Activated naive CD4-positive, alpha-beta T cell treated with anti-CD3 and anti-CD28 coated beads, Interleukin-2, amount 10 ng/mL, durations not matched to agents 7 days and 5 days (primary cell): ENCODE data around the gene ETV3.

Experiments used
- CTCF ChIA-PET: fragments of 350-600 bp; sonication (Branson Sonifier 250); formaldehyde crosslinking; loops from one replicate; lab custom pipeline; 2021; ENCODE audit warnings: antibody characterized with exemption; lab: Charles Lee
- DNase-seq: peaks from one replicate; pipeline ENCODE4 v3.0.0-alpha.2; 2020
- H3K27ac Mint-ChIP-seq: one replicate; pipeline ENCODE4 v1.8.0; 2021; ENCODE audit warnings: mild to moderate bottlenecking, moderate library complexity, mixed read lengths
- H3K27me3 Mint-ChIP-seq: one replicate; pipeline ENCODE4 v1.8.0; 2021; ENCODE audit warnings: mild to moderate bottlenecking, mixed read lengths
- H3K36me3 Mint-ChIP-seq: one replicate; pipeline ENCODE4 v1.8.0; 2021; ENCODE audit warnings: mixed read lengths
- H3K4me1 Mint-ChIP-seq: one replicate; pipeline ENCODE4 v1.8.0; 2021; ENCODE audit warnings: mixed read lengths
- H3K4me3 Mint-ChIP-seq: one replicate; pipeline ENCODE4 v1.8.0; 2021; ENCODE audit warnings: mild to moderate bottlenecking, moderate library complexity, mixed read lengths
- H3K9me3 Mint-ChIP-seq: one replicate; pipeline ENCODE4 v1.8.0; 2021; ENCODE audit warnings: mixed read lengths

ETV3 gene

DNA sequence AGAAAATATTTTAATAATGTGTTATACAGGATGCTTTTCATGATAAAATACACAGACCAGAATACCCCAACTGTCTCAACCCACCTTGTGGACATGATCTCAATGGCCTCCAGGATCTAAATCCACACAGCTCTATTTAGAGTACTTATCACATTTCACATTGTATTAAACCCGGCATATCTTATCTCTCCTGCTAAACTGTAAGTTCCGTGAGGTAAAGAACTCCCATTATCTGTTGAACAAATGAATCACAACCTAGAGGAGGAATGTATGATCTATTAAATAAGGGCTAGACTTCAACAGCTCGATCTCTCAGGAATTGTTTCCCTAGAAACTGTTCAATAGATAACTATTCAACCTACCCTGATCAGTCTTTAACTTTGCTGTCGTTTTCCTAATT lies 6.9 kb downstream of the ETV3 start:
- peaks cover 66% of the 10 kb centered on the region for H3K4me1 Mint-ChIP-seq
- H3K9me3 Mint-ChIP-seq: no peaks in the 10 kb centered on the region
- no peak for DNase-seq
- no peaks in the 10 kb centered on the region for H3K27me3 Mint-ChIP-seq
- H3K36me3 Mint-ChIP-seq: peaks cover 84% of the 10 kb centered on the region
- no peak overlapping the region for H3K27ac Mint-ChIP-seq
- no peak overlapping the region for H3K4me3 Mint-ChIP-seq
- CTCF ChIA-PET: interaction anchor here (1.4 to 4.0 kb wide), 2 partner anchors 25 to 41 kb away, joined by 6 to 16 read pairs; no protein-coding TSS in a partner anchor

- Mint-ChIP-seq H3K27me3 (no peaks in the 10 kb centered on the region), H3K4me1 (peaks cover 33% of the 10 kb centered on the region), H3K4me3 (no peak overlapping the region), H3K9me3 (no peaks in the 10 kb centered on the region), H3K27ac (no peak overlapping the region), H3K36me3 (peaks cover 65% of the 10 kb centered on the region)
- no peak for DNase-seq
- CTCF ChIA-PET: interaction anchor here (1.3 to 1.6 kb wide), 4 partner anchors 9 to 32 kb away, joined by 3 to 6 read pairs (median 5); no protein-coding TSS in a partner anchor
Observed at GRCh38 chr1:157124855-157125254, 13.3 kb downstream of the ETV3 start.

DNA sequence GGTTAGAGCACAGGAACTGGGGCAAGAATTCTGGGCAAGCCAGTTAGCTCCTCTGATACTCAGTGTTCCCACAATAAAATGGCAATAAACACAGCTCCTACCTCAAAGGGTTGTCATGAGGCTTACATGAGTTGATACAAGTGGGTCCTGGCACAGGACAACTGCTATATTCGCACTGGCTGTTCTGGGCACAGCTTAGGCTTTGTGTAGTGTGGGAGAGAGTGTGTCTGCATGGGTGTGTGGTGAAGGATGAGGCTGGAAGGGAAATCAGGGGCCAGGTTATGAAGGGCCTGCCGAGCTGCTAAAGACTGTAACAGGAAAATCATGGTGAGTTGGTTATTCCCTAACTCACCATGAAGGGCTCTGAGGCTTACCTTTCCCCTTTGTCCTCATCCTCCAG lies 18.7 kb downstream of the ETV3 start:
- Mint-ChIP-seq H3K4me1 (peaks cover 29% of the 10 kb centered on the region), H3K36me3 (peaks cover 26% of the 10 kb centered on the region), H3K9me3 (no peaks in the 10 kb centered on the region), H3K27ac (no peak overlapping the region), H3K27me3 (peaks cover 11% of the 10 kb centered on the region), H3K4me3 (no peak overlapping the region)
- no peak for DNase-seq
- CTCF ChIA-PET: no interaction called here

DNA sequence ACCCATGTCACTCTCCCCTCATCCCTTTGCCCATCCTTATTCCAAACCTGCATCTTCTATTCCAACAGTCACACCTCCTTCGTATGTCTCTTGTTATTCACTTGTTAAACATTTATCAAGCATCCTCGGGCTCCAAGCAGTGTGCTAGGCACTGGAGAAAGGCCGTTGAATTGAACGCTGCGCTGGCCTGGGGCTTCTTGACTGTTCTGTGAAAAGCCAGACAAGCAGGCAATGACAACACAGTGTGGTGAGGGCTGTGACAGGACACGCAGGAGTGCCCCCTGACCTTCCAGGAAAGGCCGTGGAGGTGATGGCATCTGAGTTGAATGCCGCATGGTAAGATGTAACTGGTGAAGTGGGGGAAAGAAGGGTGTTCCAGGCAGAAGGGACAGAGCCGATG lies 19.2 kb downstream of the ETV3 start:
- H3K27me3 Mint-ChIP-seq: peaks cover 15% of the 10 kb centered on the region
- no peak overlapping the region for H3K27ac Mint-ChIP-seq
- peaks cover 21% of the 10 kb centered on the region for H3K36me3 Mint-ChIP-seq
- no peak overlapping the region for H3K4me3 Mint-ChIP-seq
- DNase-seq: no peak
- H3K9me3 Mint-ChIP-seq: no peaks in the 10 kb centered on the region
- CTCF ChIA-PET: no interaction called here
- peaks cover 25% of the 10 kb centered on the region for H3K4me1 Mint-ChIP-seq

GRCh38 chr1:157117527-157118057 lies 20.6 kb downstream of the ETV3 start:
- Mint-ChIP-seq H3K4me3 (no peak overlapping the region), H3K36me3 (peaks cover 8% of the 10 kb centered on the region), H3K4me1 (peaks cover 18% of the 10 kb centered on the region), H3K27ac (peak overlapping the region; percentile 71), H3K9me3 (no peaks in the 10 kb centered on the region), H3K27me3 (peaks cover 29% of the 10 kb centered on the region)
- no peak for DNase-seq
- CTCF ChIA-PET: no interaction called here

DNA sequence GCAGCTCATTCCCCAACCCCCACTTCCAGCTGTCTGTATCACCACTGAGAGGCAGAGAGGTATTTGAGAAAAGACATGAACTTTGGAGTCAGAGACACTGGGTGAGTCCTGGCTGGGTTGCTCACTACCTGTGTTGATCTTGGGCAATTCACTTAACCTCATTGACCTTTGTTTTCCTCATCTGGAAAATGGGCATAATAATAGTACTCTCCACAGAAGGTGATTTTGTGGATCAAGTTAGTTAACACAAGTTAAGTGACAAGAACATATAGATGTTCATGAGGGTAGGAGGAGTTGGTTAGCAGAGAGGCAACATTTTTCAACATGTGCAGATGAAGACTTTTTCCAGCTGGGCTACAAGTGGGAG lies 21.5 kb downstream of the ETV3 start:
- Mint-ChIP-seq H3K4me3 (no peak overlapping the region), H3K36me3 (peaks cover 6% of the 10 kb centered on the region), H3K27ac (no peak overlapping the region), H3K9me3 (no peaks in the 10 kb centered on the region), H3K4me1 (peaks cover 16% of the 10 kb centered on the region), H3K27me3 (peaks cover 38% of the 10 kb centered on the region)
- DNase-seq: no peak
- CTCF ChIA-PET: no interaction called here

DNA sequence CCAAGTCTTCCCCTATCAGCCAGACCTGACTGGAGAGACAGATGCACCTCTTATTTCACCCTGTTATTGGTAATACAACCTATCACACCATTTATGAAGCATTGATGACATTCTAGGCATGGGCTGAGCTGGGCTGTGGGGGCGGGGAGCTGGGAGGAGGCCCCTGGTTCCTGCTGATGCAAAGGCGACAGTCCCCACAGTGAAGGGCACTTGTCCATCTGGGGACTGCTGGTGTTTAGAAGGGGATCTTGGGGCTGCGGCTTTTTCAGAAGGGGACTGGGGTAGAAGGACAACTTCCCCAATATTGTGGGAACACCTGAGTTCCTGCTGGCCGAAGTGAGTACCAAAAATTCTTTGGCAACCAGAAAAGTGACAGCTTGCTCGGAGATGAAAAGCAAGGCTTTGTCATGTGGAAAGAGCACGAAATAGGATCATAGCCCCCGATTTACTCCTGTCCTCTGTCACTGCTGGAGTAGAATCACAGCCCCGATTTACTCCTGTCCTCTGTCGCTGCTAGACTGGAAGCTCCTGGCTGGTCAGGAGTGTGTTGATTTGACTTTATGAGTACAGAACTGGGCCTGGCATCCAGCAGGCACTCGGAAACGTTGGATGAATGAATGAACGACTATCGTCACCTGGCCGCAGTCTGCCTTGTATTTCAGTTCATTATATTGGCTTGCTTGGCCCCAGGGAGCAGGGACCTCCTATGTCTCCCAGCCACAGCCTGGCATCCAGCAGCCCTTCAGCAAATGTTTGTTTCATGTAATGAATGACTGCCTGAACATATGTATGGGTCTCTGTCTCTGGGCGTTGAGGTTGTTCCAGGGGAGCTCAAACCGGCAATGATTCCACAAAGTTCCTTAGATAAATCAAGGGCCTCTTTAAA lies 22.1 kb downstream of the ETV3 start:
- H3K4me3 Mint-ChIP-seq: no peak overlapping the region
- H3K27ac Mint-ChIP-seq: no peak overlapping the region
- peaks cover 44% of the 10 kb centered on the region for H3K27me3 Mint-ChIP-seq
- H3K9me3 Mint-ChIP-seq: no peaks in the 10 kb centered on the region
- DNase-seq: no peak
- peaks cover 4% of the 10 kb centered on the region for H3K36me3 Mint-ChIP-seq
- CTCF ChIA-PET: no interaction called here
- peaks cover 16% of the 10 kb centered on the region for H3K4me1 Mint-ChIP-seq

DNA sequence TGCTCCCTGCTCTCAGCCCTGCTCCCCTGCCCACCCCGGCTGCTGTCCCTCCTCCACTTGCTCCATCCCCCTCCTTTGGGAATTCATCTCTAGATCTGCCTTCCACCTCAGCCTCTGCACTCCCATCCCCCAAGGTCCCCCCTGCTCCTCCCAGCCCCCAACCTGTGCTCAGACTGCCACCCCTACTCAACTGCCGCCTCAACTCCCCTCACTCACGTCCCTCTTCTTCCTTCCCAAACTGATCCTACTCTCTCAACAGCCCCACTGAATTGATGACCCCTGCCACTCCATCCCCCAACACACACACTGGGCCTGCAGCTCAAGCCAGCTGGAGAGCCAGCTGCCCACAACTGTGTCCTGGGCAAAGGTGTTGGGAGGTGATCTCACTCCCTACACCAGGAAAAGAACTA lies 22.8 kb downstream of the ETV3 start:
- peaks cover 4% of the 10 kb centered on the region for H3K36me3 Mint-ChIP-seq
- no peak for DNase-seq
- H3K4me1 Mint-ChIP-seq: peaks cover 16% of the 10 kb centered on the region
- no peaks in the 10 kb centered on the region for H3K9me3 Mint-ChIP-seq
- no peak overlapping the region for H3K27ac Mint-ChIP-seq
- no peak overlapping the region for H3K4me3 Mint-ChIP-seq
- CTCF ChIA-PET: interaction anchor here (0.7 to 1.2 kb wide), 2 partner anchors 10 to 19 kb away, joined by 3 read pairs; no protein-coding TSS in a partner anchor
- H3K27me3 Mint-ChIP-seq: peaks cover 51% of the 10 kb centered on the region

GRCh38 chr1:157114183-157115121 lies 23.7 kb downstream of the ETV3 start:
- no peak for DNase-seq
- H3K4me3 Mint-ChIP-seq: no peak overlapping the region
- no peak overlapping the region for H3K27ac Mint-ChIP-seq
- peaks cover 16% of the 10 kb centered on the region for H3K4me1 Mint-ChIP-seq
- CTCF ChIA-PET: interaction anchor here (0.7 to 1.4 kb wide), 3 partner anchors 9 to 25 kb away, joined by 3 to 4 read pairs (median 3); no protein-coding TSS in a partner anchor
- no peaks in the 10 kb centered on the region for H3K9me3 Mint-ChIP-seq
- H3K27me3 Mint-ChIP-seq: peaks cover 59% of the 10 kb centered on the region
- no peaks in the 10 kb centered on the region for H3K36me3 Mint-ChIP-seq

GRCh38 chr1:157113631-157114030 lies 24.6 kb downstream of the ETV3 start:
- H3K4me3 Mint-ChIP-seq: no peak overlapping the region
- peaks cover 67% of the 10 kb centered on the region for H3K27me3 Mint-ChIP-seq
- no peaks in the 10 kb centered on the region for H3K9me3 Mint-ChIP-seq
- peaks cover 16% of the 10 kb centered on the region for H3K4me1 Mint-ChIP-seq
- no peak overlapping the region for H3K27ac Mint-ChIP-seq
- H3K36me3 Mint-ChIP-seq: no peaks in the 10 kb centered on the region
- no peak for DNase-seq
- CTCF ChIA-PET: interaction anchor here (1.4 kb wide), 1 partner anchor 24 kb away, joined by 4 read pairs; no protein-coding TSS in a partner anchor

- Mint-ChIP-seq H3K4me3 (no peak overlapping the region), H3K4me1 (peaks cover 16% of the 10 kb centered on the region)
- CTCF ChIA-PET: no interaction called here
Observed at GRCh38 chr1:157113106-157113505, 25.1 kb downstream of the ETV3 start.

DNA sequence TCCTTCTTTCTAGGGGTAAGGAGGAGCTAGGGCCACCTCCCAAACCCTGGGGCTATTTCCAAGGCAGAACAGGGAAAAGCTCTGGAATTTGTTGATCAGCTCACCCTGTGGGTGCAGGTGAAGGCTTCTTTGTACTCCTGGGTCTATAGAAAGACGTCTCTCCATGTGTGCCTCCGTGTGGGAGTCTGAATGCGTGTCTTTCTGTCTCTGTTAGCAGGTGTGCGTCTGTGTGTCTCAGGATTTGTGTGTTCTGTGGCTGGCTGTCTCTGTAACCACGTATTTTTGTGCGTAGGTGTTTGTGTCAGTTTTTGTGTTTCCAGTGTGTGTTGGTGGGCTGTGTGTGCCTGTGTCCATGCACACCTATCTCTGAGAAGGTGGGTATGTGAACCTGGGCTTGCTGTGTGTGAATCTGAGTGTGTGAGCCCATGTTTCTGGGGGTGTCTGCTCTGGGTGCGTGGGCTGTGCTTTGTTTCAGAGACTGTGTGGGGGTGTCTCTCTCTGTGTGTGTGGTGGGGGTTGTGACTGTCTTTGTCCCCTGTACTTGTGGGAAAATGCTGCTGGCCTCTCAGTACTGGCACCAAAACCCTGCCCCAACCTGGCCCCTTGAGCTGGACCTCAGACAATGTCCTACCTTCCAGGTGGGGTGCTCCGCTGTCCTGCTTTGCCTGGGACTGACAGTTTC lies 25.9 kb downstream of the ETV3 start:
- H3K9me3 Mint-ChIP-seq: no peaks in the 10 kb centered on the region
- no peaks in the 10 kb centered on the region for H3K36me3 Mint-ChIP-seq
- DNase-seq: no peak
- H3K4me1 Mint-ChIP-seq: peaks cover 9% of the 10 kb centered on the region
- no peak overlapping the region for H3K27ac Mint-ChIP-seq
- peaks cover 80% of the 10 kb centered on the region for H3K27me3 Mint-ChIP-seq
- no peak overlapping the region for H3K4me3 Mint-ChIP-seq
- CTCF ChIA-PET: no interaction called here

More at GRCh38 chr1:157113106-157113505, 25.1 kb downstream of the ETV3 start:
- Mint-ChIP-seq H3K27ac (no peak overlapping the region), H3K36me3 (no peaks in the 10 kb centered on the region), H3K27me3 (peaks cover 72% of the 10 kb centered on the region), H3K9me3 (no peaks in the 10 kb centered on the region)
- no peak for DNase-seq

GRCh38 chr1:157111396-157112165 lies 26.6 kb downstream of the ETV3 start:
- no peak for DNase-seq
- CTCF ChIA-PET: interaction anchor here (1.5 to 1.8 kb wide), 2 partner anchors 20 to 22 kb away, joined by 4 to 10 read pairs; no protein-coding TSS in a partner anchor
- H3K27me3 Mint-ChIP-seq: peaks cover 87% of the 10 kb centered on the region
- no peak overlapping the region for H3K4me3 Mint-ChIP-seq
- H3K4me1 Mint-ChIP-seq: peaks cover 5% of the 10 kb centered on the region
- no peaks in the 10 kb centered on the region for H3K9me3 Mint-ChIP-seq
- no peak overlapping the region for H3K27ac Mint-ChIP-seq
- no peaks in the 10 kb centered on the region for H3K36me3 Mint-ChIP-seq
